ENCODE data around the gene OPN1SW. TPM values are rescaled to one million over a fixed set of nuclear protein-coding genes. Genes with fewer than 3 reads are reported as not detected.

The OPN1SW gene
- total and polyA plus RNA-seq, 9 of the 15 experiments (the other 6 are each of a cell fraction or from before 2014, with no cell fraction given): 0.84 to 1.0 TPM; not detected in 7

GRCh38 chr7:128743112-128743772 lies 32.4 kb downstream of the OPN1SW start (continued):
- TF ChIP-seq ZNF592 (IDR thresholded peaks at IDR 0.05) (peak; percentile 72), FOXJ3 (CRISPR knock-in tag; IDR thresholded peaks at IDR 0.05) (no peak), SIN3B (IDR thresholded peaks at IDR 0.05; ENCODE audit: low read depth) (no peak), HINFP (tag; conservative IDR thresholded peaks at IDR 0.05; ENCODE audit: low read depth) (no peak), MECOM (CRISPR knock-in tag; IDR thresholded peaks at IDR 0.05) (no peak), MCM5 (IDR thresholded peaks at IDR 0.05; ENCODE audit: low read depth) (no peak), RBM39 (optimal IDR thresholded peaks at IDR 0.05; ENCODE audit: low read depth, low read length) (no peak)

All from K562 (cell line).